Large intestine (tissue), 3 donors: Measurements from ENCODE around the gene ROPN1L. TPM values are rescaled to one million over a fixed set of nuclear protein-coding genes. Genes with fewer than 3 reads are reported as not detected.
A peak's percentile ranks its signal among the peaks of the same experiment; 100 is the strongest.

Experiments used
- DNase-seq, 2 donors: peaks; one replicate each; pipeline versions ENCODE4 v3.0.0 to v3.0.0-alpha.2; 2013
- H3K27ac ChIP-seq: one replicate; pipeline ENCODE4 v1.5.1; 2013; ENCODE audit warnings: low read length
- H3K27me3 ChIP-seq: 2 replicates; pipeline ENCODE4 v1.6.1; 2013; ENCODE audit warnings: low read length; ENCODE audit not compliant: control insufficient read depth, insufficient read depth
- H3K36me3 ChIP-seq: 2 replicates; pipeline ENCODE4 v1.6.1; 2013; ENCODE audit warnings: low read length; ENCODE audit not compliant: control insufficient read depth, insufficient read depth
- H3K4me1 ChIP-seq: one replicate; pipeline ENCODE4 v1.6.1; 2013; ENCODE audit warnings: low read length; ENCODE audit not compliant: control insufficient read depth, insufficient read depth
- H3K4me3 ChIP-seq: one replicate; pipeline ENCODE4 v1.5.1; 2013; ENCODE audit warnings: low read length
- H3K9me3 ChIP-seq: one replicate; pipeline ENCODE4 v1.6.1; 2013; ENCODE audit warnings: mild to moderate bottlenecking, low read depth, low read length, moderate library complexity; ENCODE audit not compliant: control insufficient read depth
- WGBS: methylation state at CpG from one replicate; pipeline ENCODE4 v1.1.5; 2013; ENCODE audit warnings: low lambda C conversion rate; ENCODE audit not compliant: insufficient coverage; 5-methylcytosine and 5-hydroxymethylcytosine counted together
- polyA plus RNA-seq: library from polyadenylated mRNA; unstranded; fragments of 120-200 nt; gene quantifications from one replicate; pipeline ENCODE4 v1.2.1, GENCODE V29; 2013

The ROPN1L gene
- polyA plus RNA-seq, 1 donor = 0.30 TPM

DNA sequence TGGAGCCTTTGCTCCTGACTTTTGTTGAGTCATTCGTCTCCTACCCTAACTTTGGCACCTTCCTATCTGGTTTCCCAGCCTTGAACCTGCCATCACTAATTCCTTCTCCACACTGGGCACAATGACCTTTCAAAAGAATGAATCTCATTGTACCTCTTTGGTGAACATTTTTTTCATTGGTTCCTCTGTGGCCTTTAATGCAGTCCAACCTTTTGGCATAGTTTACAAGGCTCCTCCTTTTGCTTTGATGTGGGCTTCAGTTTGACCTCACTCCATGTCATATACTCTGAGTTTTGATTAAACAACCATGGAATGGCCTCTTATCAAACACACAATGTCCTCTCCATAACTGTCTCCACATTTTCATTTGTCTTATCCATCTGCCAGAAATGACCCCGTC lies 14.5 kb upstream of the ROPN1L start:
- peaks cover 75% of the 10 kb centered on the region for H3K36me3 ChIP-seq

DNA sequence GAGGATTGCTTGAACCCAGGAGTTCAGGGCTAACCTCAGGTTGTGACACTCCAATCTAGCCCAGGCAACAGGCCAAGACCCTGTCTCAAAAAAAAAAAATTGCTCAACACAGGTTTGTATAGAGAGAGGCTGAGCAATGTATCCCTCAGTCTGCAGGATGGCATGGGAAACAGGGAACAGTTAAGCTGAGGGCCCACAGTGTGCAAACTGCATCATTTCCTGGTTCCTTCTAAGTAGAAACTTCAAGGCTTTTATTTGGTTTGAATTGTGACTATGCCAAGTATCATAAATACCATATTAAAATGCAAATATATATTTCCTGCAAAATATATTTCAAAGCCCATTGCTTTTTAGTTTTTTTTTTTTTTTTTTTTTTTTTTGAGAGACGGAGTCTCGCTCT lies 13.7 kb upstream of the ROPN1L start:
- WGBS = no CpG with 5 or more reads among the region's 2 CpGs

More for the DNA sequence above, 14.5 kb upstream of the ROPN1L start:
- no peak for DNase-seq
- H3K27ac ChIP-seq = no peak overlapping the region
- WGBS = 100% methylated on average over 1 of the region's 2 CpGs
- H3K9me3 ChIP-seq = no peaks in the 10 kb centered on the region
- H3K4me1 ChIP-seq = no peaks in the 10 kb centered on the region
- H3K27me3 ChIP-seq = no peaks in the 10 kb centered on the region
- no peak overlapping the region for H3K4me3 ChIP-seq

GRCh38 chr5:10431415-10431814 lies 10.3 kb upstream of the ROPN1L start:
- H3K27me3 ChIP-seq = no peaks in the 10 kb centered on the region
- WGBS = no CpG with 5 or more reads among the region's 1 CpG
- H3K36me3 ChIP-seq = peaks cover 69% of the 10 kb centered on the region
- peak; percentile 52 to 74 for DNase-seq
- no peaks in the 10 kb centered on the region for H3K9me3 ChIP-seq
- no peak overlapping the region for H3K4me3 ChIP-seq
- no peaks in the 10 kb centered on the region for H3K4me1 ChIP-seq
- no peak overlapping the region for H3K27ac ChIP-seq

More for the DNA sequence above, 13.7 kb upstream of the ROPN1L start:
- H3K27me3 ChIP-seq = no peaks in the 10 kb centered on the region
- H3K36me3 ChIP-seq = peaks cover 75% of the 10 kb centered on the region
- no peaks in the 10 kb centered on the region for H3K9me3 ChIP-seq
- H3K4me3 ChIP-seq = no peak overlapping the region
- H3K4me1 ChIP-seq = no peaks in the 10 kb centered on the region
- no peak for DNase-seq
- no peak overlapping the region for H3K27ac ChIP-seq

- no peak for DNase-seq
- peaks cover 61% of the 10 kb centered on the region for H3K36me3 ChIP-seq
- no peak overlapping the region for H3K27ac ChIP-seq
- H3K4me1 ChIP-seq = no peaks in the 10 kb centered on the region
- no peaks in the 10 kb centered on the region for H3K27me3 ChIP-seq
- 100% methylated on average over 1 of the region's 8 CpGs for WGBS
- H3K4me3 ChIP-seq = no peak overlapping the region
- H3K9me3 ChIP-seq = no peaks in the 10 kb centered on the region
Observed at GRCh38 chr5:10432059-10433008, 9.3 kb upstream of the ROPN1L start.

- H3K27me3 ChIP-seq = no peaks in the 10 kb centered on the region
- WGBS = 93% methylated on average over 2 of the region's 5 CpGs
- H3K36me3 ChIP-seq = peaks cover 47% of the 10 kb centered on the region
- no peak overlapping the region for H3K4me3 ChIP-seq
- no peak overlapping the region for H3K27ac ChIP-seq
- DNase-seq = no peak
- H3K9me3 ChIP-seq = no peaks in the 10 kb centered on the region
- no peaks in the 10 kb centered on the region for H3K4me1 ChIP-seq
Observed at GRCh38 chr5:10434392-10434791, 7.3 kb upstream of the ROPN1L start.

GRCh38 chr5:10438301-10438700 lies 3.4 kb upstream of the ROPN1L start:
- DNase-seq = no peak
- WGBS = 95% methylated on average over 3 of the region's 4 CpGs
- Histone ChIP-seq H3K4me1 (peaks cover 8% of the 10 kb centered on the region), H3K27me3 (peaks cover 12% of the 10 kb centered on the region), H3K36me3 (peaks cover 15% of the 10 kb centered on the region), H3K27ac (no peak overlapping the region), H3K4me3 (no peak overlapping the region), H3K9me3 (peaks cover 4% of the 10 kb centered on the region)

DNA sequence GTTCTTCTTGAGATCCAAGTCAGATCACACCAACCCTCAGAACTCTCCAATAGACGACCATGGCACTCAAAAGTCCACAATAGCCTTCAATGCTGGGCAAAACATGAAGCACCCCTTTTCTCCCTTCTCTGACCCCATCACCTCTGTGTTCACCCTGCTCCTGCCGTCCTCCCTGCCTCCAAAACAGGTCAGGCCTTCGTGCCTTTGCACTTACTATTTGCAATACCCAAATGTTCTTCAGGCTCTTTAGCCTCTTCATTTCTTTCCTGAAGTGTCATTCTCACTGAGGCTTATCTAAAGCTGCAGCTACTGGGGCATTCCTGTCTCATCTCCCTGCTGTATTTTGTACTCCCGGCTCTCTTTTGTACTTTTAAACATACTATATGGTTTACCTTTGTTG lies 2.0 kb upstream of the ROPN1L start:
- Histone ChIP-seq H3K36me3 (peaks cover 3% of the 10 kb centered on the region), H3K4me1 (peaks cover 8% of the 10 kb centered on the region), H3K27me3 (peaks cover 16% of the 10 kb centered on the region), H3K9me3 (peaks cover 4% of the 10 kb centered on the region), H3K27ac (no peak overlapping the region), H3K4me3 (no peak overlapping the region)
- DNase-seq = no peak
- WGBS = 71% methylated on average over 3 of the region's 4 CpGs

DNA sequence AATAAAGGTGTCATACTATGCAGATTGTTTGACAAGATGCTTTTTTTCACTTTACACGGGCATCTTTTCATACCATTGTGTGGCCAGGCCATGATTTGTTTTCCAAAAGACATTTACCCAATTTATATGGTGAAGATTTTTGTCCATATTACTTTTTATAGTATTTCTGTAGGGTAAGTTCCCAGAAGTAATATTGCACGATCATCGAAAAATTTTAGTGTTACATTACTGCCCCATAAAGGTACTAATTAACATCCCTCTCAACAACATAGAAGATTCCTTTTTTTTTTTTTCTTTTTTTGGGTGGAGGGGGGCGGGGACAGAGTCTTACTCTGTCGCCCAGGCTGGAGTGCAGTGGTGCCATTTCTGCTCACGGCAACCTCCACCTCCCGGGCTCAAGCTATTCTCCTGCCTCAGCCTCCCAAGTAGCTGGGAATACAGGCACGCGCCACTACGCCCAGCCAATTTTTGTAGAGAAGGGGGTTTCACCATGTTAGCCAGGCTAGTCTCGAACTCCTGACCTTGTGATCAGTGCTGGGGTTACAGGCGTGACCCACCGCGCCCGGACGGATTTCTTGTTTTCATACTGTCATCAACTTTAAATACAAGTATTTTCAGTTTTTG lies 1.2 kb upstream of the ROPN1L start:
- Histone ChIP-seq H3K4me3 (no peak overlapping the region), H3K36me3 (peaks cover 2% of the 10 kb centered on the region), H3K4me1 (peaks cover 8% of the 10 kb centered on the region), H3K9me3 (peaks cover 4% of the 10 kb centered on the region), H3K27ac (no peak overlapping the region), H3K27me3 (peaks cover 16% of the 10 kb centered on the region)
- no peak for DNase-seq
- WGBS = 63% methylated on average over 2 of the region's 16 CpGs

DNA sequence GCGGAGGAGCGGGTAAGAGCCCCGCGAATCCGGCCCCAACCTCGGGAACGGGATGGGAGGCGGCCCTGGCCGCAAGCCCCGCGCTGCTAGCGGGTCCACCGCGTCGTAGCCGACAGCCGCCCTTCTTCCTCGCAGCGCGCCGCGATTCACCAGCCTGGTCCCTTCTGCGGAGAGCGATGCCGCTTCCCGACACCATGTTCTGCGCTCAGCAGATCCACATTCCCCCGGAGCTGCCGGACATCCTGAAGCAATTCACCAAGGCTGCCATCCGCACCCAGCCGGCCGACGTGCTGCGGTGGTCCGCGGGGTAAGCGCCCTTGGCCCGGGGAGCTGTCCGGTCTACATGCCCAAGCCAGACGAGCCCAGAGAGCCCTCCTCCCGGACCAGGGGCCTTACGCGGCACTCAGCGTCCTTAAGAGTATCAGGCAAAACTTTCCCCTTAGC lies 335 bp downstream of the ROPN1L start:
- Histone ChIP-seq H3K9me3 (peaks cover 4% of the 10 kb centered on the region), H3K36me3 (no peaks in the 10 kb centered on the region), H3K27ac (no peak overlapping the region), H3K27me3 (peaks cover 16% of the 10 kb centered on the region), H3K4me1 (peaks cover 8% of the 10 kb centered on the region), H3K4me3 (peak overlapping the region; percentile 42)
- peak in 1 of 2 donors; percentile 10 for DNase-seq
- WGBS = no CpG with 5 or more reads among the region's 44 CpGs

- no peak overlapping the region for H3K27ac ChIP-seq
- DNase-seq = no peak
Observed at GRCh38 chr5:10442576-10442975, 897 bp downstream of the ROPN1L start.

More at GRCh38 chr5:10442576-10442975, 897 bp downstream of the ROPN1L start:
- H3K9me3 ChIP-seq = peaks cover 4% of the 10 kb centered on the region
- no peaks in the 10 kb centered on the region for H3K36me3 ChIP-seq
- H3K27me3 ChIP-seq = peaks cover 16% of the 10 kb centered on the region
- H3K4me3 ChIP-seq = no peak overlapping the region
- 25% methylated on average over 1 of the region's 4 CpGs for WGBS
- H3K4me1 ChIP-seq = peaks cover 8% of the 10 kb centered on the region
